GM19467 (cell line): ENCODE measurements around the gene ICA1.
"Not testable (repeated sequence)": the region's sequence is repeated elsewhere in the genome, so short reads cannot be mapped to it uniquely, and the experiment has no call there.

ENCODE experiments used
- ATAC-seq: cut with Tn5 transposase; IDR thresholded peaks from one replicate; pipeline ENCODE4 v1.9.1; 2021; ENCODE audit warnings: mild to moderate bottlenecking, moderate library complexity; ENCODE audit not compliant: unreplicated experiment

ICA1 gene

DNA sequence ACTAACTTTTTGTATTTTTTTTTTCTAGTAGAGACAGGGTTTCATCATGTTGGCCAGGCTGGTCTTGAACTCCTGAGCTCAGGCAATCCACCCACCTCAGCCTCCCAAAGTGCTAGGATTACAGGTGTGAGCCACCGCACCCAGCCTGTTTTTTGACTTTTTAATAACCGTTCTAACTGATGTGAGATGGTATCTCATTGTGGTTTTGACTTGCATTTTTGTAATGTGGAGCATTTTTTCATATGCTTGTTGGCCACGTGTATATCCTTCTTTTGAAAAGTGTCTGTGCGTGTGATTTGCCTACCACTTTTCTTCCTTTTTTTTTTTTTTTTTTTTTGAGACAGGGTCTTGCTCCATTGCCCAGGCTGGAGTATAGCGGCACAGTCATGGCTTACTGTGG lies 198.7 kb downstream of the ICA1 start:
- ATAC-seq: not testable (repeated sequence)
